NCI-H774 (cell line): ENCODE data around the gene GDI2.
"Not testable (repeated sequence)": the region's sequence is repeated elsewhere in the genome, so short reads cannot be mapped to it uniquely, and the experiment has no call there.

ENCODE experiments used
- DNase-seq: peaks from one replicate; lab custom pipeline; 2025; lab: John Stamatoyannopoulos, UW

Gene GDI2

GRCh38 chr10:5782174-5782573 lies 31.1 kb downstream of the GDI2 start:
- no peak for DNase-seq

- no peak for DNase-seq
Observed at GRCh38 chr10:5779730-5780129, 33.5 kb downstream of the GDI2 start.

GRCh38 chr10:5777758-5778157 lies 35.5 kb downstream of the GDI2 start:
- DNase-seq: not testable (repeated sequence)

GRCh38 chr10:5776881-5777197 lies 36.4 kb downstream of the GDI2 start:
- no peak for DNase-seq

GRCh38 chr10:5776136-5776880 lies 36.9 kb downstream of the GDI2 start:
- no peak for DNase-seq

GRCh38 chr10:5775685-5776084 lies 37.5 kb downstream of the GDI2 start:
- no peak for DNase-seq

- no peak for DNase-seq
Observed at GRCh38 chr10:5774987-5775620, 38.1 kb downstream of the GDI2 start.

- DNase-seq: no peak
Observed at GRCh38 chr10:5766189-5766588, 47.0 kb downstream of the GDI2 start.

GRCh38 chr10:5765617-5766016 lies 47.6 kb downstream of the GDI2 start:
- DNase-seq: no peak

GRCh38 chr10:5764422-5765297 lies 48.6 kb downstream of the GDI2 start:
- no peak for DNase-seq

- DNase-seq: peak; percentile 21
Observed at GRCh38 chr10:5762531-5762930, 50.7 kb downstream of the GDI2 start.

- no peak for DNase-seq
Observed at GRCh38 chr10:5761220-5761619, 52.0 kb downstream of the GDI2 start.

GRCh38 chr10:5760515-5760914 lies 52.7 kb downstream of the GDI2 start:
- no peak for DNase-seq

GRCh38 chr10:5758927-5759326 lies 54.3 kb downstream of the GDI2 start:
- no peak for DNase-seq

- no peak for DNase-seq
Observed at GRCh38 chr10:5757766-5758517, 55.3 kb downstream of the GDI2 start.

GRCh38 chr10:5752301-5752871 lies 60.8 kb downstream of the GDI2 start:
- DNase-seq: no peak

GRCh38 chr10:5751601-5752253 lies 61.5 kb downstream of the GDI2 start:
- DNase-seq: no peak

- DNase-seq: no peak
Observed at GRCh38 chr10:5748394-5748803, 64.8 kb downstream of the GDI2 start.

GRCh38 chr10:5746197-5746596 lies 67.0 kb downstream of the GDI2 start:
- no peak for DNase-seq

- DNase-seq: no peak
Observed at GRCh38 chr10:5744849-5745248, 68.4 kb downstream of the GDI2 start.

GRCh38 chr10:5743736-5744135 lies 69.5 kb downstream of the GDI2 start:
- no peak for DNase-seq
